ENCODE results near the gene TRAIP.
"Not testable (repeated sequence)": the region's sequence is repeated elsewhere in the genome, so short reads cannot be mapped to it uniquely, and the experiment has no call there.

The TRAIP gene

DNA sequence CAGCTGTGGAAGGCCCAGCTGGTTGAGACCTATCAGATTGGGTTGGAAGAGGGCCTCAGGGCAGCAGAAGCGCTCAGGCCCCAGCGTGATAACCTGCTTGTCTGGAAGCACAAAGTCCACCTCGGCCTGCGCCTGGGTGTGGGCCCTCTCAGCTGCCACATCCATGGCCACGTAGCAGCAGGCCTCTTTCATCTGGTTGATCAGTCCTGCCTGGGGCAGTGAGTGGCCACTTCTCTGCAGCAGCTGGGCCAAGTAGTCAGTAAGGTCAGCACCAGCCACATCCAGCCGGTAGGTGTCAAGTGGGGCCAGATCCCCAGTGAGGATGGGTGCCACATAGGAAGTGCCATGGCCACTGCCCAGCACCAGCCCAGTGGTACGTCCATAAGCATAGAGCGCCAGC lies 17.3 kb upstream of the TRAIP start:
- DNase-seq: no peak

DNA sequence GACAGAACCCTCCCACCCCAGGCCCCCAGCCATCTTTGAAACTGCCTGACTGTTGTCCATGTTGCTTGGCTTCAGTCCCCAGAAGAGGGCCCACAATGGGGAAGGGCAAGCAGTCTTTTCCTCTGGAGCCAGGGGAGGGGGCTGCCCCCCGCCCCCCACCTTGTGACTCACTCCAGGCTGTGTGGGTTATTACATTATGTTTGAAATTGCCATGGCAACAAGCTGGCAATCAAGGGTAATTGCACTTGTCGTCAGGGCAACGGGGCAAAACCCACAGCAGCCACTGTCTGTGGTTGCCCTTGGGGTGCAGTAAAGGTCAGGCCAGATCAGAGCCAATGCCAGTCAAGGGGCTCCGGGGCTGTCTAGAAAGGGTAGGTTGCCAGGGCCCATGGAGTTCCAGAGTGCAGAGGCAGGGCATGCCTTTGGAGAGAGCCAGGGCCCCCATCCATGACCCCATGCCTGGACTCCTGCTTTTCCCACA lies 16.5 kb upstream of the TRAIP start:
- DNase-seq: peak; percentile 25

DNA sequence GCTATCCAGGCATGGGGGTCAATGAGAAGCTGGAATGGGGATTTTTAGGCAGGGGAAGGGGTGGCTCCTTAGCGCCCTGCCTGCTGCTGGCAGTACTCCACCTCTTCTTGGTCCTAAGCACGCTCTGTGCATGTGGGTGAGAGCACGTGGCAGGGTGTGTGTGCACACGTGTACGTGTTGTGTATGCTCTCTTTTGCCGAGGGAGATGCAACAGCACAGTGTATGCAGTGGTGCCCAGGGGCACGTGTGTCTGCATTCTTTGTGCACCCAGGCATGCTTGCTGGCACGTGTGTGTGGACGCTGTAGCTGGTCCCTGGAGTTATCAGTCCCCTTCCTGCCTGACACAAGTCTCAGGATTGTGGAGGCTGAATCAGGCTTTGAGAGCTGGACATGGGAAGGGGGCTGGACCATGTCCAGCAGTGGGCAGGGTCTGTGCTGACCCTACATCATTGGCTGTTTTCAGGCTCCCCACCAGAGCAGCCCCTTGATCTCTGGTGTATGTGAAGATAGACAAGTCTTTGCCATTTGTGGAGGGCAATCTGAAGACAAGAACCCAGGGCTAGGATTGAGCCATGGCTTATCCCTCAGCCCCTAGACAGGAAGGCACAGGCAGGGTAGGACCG lies 15.3 kb upstream of the TRAIP start:
- no peak for DNase-seq

DNA sequence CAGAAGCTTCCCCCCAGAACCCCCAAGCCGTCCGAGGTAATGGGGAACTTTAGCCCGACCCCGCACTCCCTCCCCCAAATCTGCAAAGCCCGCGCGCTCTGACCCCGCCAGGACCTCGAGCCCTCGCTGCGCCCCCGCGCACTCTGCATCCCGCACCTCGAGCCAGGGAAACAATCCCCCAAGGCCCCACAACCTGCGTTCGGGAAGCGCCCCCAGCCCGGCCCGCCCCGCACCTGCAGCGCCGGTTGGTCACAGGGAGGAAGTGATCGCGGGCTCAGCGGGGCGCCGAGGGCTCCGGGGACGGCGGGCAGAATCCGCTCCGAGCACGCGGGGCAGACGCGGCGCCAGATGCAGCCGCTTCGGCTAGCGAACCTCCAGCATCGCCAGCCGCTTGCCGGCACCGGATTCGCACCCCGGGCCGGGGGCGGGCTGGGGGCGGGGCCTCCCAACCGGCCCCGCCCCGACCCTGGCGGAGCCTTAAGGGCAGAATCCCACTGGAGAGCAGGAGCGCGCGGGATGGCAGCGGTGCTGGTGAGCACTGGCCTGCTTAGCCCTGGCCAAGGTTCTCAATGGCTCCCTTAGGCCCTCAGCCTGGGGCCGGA lies 13.3 kb upstream of the TRAIP start, which contains the start of gene CAMKV:
TSS of gene CAMKV (minus strand) at position 382 of the 602 bp plus-strand sequence. CDS start 7,518 bp downstream, outside the sequence.
- DNase-seq: peak; percentile 21

DNA sequence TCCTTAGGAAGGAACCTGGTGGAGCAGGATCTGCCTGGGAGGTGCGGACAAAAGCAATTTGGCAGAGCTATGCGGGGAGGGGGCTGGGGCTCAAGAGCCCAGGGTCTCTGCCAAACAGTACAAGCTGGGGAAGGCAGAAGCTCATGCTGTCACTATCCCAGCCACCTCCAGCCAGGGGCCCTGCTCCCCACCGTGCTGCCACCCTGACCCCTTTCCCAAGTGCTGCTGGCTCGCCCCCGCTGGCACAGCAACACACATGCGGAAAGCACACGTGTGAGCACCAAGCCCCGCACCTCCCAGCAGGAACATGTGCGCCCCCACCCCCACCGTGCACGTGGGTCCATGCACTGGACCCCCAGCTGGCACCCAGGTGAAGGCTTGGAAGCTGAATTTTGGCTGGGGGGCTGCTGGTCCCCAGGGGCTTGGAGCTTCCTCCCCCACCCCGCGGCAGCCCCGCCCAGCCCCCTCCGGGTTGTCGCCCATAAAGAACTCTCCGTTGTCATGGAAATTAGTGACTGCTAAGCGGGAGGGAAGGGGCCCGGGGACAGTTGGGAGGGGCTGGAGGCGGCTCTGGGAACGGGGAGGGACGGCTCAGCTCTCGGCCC lies 12.6 kb upstream of the TRAIP start:
- DNase-seq: no peak

DNA sequence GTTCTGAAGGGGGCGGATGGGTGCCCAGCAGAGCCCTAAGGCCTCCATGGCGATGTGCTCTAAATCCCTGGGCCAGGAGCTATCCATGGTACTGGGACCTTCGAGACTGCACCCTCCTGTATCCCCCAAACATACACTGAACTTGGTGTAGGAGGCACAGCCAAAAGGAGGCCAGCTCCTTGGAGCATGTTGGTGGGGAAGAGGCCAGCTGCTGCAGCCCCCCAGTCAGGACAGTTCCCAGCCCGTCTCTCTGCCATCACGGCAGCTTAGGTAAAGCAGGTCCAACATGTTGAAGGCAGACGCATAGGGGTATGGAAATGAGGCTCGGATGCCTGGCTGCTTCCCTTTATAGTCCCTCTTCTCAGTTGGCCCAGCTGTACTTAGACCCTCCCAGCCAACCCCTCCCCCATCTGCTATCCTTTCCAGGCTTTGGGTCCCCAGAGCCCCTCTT lies 11.5 kb upstream of the TRAIP start:
- DNase-seq: peak; percentile 84

DNA sequence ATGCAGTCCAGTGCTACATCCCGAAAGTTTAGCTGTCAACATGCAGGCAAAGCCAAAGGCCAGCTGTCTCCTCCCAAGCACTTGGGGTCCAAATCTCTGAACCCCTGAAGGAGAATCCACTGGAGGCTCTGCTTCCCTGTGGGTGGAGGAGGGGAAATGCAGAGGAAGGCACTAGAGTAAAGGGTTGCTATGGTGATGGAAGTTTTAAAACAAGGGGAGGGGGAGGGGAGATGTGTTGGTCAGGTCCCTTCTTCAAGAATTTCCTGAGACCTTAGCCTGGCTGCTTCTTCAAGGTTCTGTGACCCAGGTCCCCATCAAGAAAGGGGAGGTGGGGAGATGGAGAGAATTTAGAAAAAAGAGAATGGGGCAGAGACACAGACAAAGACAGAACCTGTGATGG lies 11.0 kb upstream of the TRAIP start:
- no peak for DNase-seq

DNA sequence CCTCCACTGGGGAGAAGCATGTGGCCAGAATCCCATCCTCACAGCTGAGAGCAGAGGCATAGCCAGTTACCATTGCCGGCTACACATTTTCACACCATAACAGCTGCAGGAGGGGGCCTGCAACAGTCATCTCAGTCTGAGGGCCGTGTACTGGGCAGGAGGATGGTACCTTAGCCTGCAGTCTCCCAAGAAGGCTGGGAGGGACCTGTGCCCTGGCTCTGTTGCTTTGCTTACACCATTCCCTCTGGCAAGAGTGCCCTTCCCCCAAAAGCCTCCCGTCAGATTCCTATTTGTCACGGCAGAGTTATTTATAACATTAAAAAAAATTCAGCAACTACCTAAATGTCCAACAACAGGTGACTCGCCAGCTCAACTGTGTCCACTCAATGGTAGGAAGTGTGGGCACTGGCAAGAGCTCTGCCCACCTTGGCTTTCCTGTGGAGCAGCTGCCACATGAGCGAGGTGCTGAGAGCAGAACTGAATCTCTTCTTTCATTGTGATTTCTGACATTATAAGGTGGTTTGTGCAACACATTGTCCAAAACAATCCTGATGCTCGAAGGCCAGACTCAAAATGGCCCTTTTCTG lies 8.9 kb upstream of the TRAIP start:
- DNase-seq: no peak

DNA sequence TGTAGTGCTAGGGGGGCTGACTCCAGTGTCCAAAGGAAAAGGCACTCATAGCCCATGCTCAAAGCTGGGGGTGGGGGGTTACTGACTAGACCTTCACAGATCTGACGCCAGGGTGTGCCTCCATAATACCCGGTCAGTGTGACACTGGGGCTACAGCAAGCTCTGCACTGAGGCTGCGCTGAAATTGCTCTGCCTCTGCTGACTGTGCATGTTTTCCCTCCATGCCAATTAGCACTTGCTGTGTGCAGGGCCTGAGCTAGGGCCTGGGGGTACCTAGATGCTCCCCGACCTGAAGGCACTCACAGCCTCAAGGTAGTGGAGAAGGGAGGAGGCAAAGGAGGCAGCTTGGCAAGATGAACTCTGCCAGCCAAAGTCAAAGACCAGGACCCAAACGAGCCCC lies 8.1 kb upstream of the TRAIP start:
- no peak for DNase-seq

DNA sequence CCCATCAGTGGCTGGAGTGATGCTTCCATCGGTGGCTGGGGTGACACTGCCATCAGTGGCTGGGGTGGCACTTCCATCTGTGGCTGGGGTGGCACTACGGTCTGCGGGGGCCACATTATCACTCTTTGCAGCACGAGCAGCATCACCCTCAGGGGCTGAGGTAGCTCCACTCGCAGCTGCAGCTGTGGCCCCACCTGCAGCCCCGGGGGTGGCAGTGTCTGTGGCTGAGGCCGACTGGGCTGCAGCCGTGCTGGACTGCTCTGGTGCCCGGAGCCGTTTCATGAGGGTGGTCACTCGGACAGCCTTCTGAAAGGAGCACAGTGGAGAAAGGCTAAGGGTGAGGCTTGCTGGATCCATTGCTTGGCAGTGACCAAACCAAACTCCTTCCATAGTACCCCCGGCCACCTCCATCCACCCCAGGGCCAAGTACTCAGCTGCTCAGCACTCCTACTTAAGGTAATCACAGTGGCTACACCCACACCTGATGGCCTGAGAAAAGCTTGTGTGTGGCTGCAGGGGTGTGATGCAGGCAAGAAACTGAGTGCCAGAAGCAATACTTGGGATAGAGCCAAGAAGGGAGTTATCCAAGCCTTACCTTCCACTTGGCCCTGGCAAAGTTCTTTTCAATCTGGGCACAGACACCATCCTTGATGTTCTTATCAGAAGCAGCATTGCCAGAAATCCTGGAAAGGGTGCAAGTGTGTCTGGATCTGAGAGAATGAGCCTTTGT lies 3.4 kb upstream of the TRAIP start:
- DNase-seq: no peak

DNA sequence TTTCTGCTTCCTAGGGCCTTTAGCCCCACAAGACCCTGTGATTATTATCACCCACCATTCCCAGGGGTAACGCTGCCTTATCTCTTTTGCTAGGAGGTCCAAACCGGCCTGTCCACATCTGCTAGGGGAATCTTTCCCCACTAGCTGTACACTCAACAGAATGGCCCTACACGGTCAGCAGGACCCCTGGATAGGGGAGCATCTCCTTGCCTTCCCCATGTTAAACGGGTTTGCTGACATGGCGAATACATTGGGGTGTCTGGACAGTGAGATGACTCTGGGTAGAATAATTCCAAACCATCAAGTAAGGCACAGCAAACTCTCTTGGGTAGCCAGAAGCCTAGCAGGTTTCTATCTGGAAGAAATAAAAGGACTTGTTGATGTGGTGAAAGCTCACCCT lies 702 bp downstream of the TRAIP start:
- DNase-seq: no peak

DNA sequence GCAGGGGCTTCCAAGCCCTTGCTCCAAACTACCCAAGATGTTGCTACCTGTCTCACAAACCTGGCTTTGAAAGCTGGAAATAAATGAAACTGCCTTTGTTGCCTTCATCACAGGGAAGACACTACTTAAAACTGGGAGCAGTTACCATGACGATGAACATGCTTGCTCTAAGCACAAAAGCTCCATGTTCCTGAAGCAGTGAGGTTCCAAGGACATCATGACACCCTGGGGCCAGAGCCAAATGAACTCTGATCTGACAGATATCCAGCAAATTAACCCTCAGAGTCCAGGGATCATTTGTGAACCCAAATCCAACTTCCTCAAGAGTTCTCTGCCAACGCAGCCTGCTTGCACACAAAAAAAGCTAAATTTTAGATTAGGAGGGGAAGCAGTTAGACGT lies 10.7 kb downstream of the TRAIP start:
- no peak for DNase-seq

DNA sequence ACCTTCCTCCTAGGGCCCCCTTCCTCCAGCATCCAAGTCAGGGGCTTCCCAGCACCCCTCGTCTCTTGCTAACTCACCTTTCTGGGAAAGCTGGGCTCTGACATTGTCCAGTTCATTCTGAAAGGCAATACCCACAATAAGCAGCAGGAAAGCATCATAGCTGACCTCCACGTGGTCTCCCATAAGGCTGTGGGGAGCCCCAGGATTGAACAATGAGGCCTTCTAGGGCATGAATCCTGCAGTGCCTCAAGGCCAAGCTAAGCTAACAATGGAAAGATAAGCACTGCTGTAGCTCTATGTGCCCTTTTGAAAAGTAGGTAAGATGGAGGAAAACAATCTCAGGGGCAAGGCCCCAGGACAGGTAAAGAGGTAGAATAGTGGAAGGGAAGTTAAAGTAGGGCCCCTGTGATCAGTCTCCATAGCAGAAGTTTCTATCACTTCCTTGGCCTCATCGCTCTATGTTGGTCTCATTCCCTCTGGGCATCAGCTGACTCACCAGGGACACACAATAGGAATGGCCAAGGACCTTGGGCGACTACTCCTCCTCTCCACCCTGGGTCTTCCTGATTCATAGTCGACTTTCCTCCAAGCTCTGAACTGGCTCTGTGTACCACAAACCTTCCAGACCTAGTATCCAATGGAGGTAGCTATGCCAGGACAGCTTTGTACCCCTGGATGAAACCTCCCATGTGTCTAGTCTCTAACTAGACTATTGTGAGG lies 11.7 kb downstream of the TRAIP start:
- DNase-seq: no peak

DNA sequence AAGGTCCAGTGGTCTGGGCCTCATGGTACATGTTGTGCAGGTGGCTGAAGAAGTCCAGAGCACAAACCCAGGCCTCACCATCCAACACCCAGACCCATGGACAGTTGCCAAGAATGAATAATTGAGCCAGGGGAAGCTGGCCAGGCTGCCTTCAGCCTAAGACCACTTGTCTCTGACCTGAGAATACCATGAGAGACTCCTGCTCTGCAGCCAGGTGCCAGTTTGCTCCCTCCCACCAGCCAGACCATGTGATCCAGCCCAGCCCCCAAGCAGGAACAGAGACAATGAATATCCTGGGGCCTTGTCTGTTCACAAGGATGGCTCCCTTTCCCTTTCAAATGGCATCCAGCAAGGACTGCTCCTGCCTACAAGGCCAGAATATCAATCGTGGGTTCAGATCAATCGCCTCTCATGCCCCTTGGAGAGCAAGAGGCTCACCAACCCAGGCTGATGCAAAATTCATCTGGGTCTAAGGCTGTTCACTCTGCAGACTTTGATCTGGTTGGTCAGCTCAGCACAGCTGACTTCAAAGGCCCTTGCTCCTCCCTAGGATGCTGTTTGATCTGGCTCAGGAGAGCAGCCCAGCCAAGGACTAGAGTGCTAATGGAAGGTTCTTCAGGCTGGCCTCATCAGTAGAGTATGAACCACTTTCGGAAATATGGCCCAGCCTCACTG lies 13.4 kb downstream of the TRAIP start:
- no peak for DNase-seq

DNA sequence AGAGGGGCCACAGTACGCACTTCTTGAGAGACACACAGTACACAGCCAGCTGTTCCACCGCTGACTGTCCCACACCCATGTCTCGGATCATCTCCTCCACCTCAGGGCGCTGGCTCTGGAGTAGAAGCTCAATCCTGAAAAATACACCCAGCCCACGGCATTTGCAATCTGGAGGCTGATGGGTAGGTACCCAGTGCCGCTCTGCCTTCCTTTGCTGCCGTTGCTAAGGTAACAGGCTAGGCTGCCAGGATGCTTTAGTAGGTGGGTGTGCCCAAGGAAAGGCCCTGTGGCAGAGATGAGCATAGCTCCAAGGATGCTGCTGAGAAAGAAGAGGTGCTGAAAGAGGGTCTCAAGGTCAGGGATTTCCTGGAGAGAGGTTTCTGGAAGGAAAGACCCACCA lies 14.6 kb downstream of the TRAIP start:
- DNase-seq: no peak

DNA sequence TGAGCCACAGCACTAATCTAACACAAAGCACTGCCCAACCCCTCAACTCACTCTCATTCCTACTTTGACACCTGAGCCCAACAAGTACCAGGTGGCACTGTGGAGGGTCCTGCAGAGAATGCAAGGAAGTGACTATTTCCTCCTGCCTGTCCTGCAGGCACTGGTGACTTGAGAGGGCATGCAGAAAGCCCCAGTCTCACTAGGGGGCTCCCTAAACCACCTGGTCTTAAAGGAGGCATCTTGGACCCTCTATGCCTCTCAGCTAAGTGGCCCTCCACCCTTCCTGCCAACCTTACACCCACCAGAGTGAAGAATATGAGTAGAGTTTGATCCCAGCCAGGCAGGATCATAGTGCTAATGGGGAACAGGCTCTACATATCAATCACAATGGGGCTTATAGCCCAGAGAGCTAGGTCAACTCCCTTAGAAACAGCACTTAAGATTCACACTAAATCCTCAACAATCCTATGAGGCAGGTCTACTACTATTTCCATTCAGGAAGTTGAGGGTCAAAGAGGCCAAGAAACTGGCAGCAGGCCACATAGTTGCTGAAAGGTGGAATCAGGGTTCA lies 15.2 kb downstream of the TRAIP start:
- DNase-seq: peak; percentile 68

DNA sequence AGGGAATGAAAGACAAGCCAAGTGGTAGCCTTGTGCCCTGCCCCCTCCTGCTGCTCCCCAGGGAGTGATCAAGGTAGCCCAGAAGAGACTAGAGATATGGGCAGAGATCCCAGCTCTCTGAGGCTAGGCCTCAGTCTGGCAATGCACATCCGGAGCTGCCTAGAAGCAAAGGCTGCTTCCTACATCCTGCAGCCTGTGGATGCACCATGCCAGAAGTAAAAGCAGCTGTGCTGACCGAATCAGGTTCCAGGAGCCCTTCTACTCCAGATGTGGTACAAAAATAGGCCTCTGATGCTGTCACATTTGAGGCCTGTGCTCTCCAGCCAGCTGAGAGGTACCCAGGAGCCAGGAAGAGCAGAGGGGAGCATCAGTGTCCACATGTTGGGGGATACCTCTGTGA lies 16.0 kb downstream of the TRAIP start:
- DNase-seq: no peak

DNA sequence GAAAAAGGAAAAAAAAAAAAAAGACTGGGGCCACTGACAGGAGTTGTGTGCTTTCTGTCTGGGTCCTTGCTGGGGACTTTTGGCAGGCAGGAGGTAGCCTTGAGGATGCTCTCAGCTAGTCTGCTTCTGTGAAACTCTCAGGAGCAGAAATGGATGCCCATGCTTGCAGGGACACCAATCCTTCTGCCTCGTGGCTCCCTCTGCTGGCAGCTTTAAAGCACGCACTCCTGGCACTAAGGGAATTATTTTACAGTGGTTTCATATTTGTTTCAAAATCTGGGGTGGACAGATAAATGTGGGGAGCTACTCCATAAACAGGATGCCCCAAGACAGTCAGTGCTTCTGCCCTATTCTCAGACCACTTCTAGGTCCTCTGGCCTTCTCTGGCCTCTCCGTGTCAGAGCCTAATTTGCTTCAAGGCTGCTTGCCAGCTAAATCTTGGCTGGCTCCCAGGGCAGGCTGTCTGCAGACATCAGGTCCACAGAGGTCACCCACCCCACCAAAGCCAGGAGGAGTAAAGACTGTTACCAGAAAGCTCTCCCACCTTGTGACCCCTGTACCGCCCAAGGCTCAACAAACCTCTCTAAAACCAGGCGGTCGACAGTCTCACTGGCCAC lies 17.1 kb downstream of the TRAIP start:
- peak; percentile 94 for DNase-seq

DNA sequence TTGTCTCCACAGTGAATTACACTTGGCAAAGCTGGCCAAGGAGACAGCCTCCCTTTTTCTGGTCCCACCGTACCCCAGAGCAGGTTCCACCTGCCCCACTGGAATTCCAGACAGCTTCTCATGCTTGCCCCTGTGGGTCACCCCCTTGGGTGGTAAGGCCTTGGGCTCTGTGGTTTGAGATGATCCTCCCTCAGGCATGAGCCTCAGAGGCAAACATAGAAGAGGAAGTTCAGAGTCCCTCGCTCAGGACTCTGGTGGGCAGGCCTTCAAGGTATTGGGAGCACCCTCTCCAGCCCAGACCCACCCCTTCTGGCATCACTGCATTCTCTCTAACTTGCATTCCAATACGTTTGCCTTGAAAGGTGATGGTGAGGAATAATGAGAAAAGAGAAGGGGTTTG lies 25.0 kb downstream of the TRAIP start:
- no peak for DNase-seq

DNA sequence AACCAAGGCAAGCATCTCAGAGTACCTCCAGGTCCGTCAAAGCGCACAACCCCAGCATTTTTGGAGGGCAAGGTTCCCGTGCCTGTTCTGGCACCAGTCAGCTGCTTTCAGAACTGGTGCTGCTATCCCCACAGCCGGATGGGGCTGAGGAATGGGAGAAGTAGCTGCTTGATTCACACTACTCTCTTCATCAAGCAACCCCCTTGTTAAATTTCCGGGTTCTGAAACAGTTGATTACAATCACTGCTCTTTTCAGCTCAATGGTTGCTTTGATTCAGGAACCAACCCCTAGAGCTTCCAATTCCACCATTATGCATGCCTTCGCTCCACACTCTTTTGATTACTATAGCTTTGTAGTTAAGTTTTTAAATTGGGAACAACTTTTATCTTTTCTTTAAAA lies 30.3 kb downstream of the TRAIP start:
- no peak for DNase-seq

DNA sequence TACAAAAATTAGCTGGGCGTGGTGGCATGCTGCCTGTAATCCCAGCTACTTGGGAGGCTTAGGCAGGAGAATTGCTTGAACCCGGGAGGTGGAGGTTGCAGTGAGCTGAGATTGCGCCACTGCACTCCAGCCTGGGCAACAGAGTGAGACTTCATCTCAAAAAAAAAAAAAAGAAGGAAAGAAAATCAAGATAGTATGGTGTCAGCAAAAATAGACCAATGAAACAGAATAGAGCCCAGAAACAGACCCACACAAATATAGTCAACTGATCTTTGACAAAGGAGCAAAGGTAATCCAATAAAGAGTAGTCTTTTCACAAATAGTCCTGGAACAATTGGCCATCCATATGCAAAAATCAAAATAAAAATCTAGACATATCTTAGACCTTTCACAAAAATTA lies 33.2 kb downstream of the TRAIP start:
- not testable (repeated sequence) for DNase-seq
